GM21717 (cell line): ENCODE results near the gene ZNF423.

Source experiments
- ATAC-seq: cut with Tn5 transposase; IDR thresholded peaks from one replicate; pipeline ENCODE4 v1.9.1; 2021; ENCODE audit warnings: mild to moderate bottlenecking, moderate library complexity; ENCODE audit not compliant: unreplicated experiment

ZNF423 gene

DNA sequence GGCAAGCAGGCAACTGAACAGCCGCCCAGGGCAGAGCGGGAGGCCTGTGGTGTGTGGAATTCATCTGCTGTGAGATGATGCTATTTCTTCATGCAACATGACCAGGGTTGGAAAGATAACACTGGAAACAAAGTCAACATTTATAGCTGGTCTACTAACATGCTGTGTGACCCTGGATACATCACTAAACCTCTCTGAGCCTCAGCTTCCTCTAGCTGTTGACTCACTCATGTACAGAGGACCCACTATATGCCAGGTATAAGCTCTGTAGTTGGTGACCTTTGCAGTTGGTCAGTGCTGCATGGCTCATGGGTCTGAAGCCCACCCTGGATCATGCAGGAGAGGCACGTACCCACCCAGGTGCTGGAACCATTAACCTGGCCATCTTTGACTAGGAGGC lies 180.9 kb downstream of the ZNF423 start:
- ATAC-seq: no peak

GRCh38 chr16:49674351-49674851 lies 181.5 kb downstream of the ZNF423 start:
- no peak for ATAC-seq

- ATAC-seq: no peak
These were observed 182.5 kb downstream of the ZNF423 start for GRCh38 chr16:49673442-49673841.

DNA sequence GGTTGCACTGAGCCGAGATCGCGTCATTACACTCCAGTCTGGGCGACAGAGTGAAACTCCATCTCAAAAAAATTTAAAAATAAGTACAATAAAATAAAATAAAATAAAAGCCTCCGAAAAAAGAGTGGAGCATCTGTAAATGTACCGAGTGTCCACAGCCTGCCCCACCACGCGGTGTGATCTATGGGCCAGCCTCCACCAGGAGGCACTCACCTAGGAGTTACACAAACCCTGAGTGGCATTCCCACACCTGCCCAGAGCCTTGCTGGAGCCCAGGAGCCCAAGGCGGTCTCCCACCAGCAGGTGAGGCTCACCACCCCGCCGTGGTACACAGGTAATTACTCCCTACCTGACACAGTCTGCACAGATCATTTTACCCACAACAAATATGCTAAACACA lies 183.2 kb downstream of the ZNF423 start:
- no peak for ATAC-seq

DNA sequence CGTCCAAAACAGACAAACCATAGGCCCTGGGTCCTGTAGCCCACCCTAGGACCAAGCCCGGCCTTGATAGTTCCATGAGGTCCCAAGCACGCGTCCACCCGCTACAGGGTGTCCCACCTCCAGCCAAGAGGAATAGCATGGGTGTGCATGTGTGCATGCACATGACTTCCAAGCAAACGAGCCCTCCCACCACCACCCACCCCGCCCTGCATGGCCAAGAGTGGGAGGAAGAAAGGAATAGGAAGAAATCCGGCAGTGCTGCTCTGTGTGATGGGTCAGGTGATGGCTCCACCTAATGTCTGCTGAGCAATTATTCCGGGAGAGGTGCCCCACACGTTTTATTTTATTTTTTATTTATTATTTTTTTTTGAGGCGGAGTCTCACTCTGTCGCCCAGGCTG lies 184.6 kb downstream of the ZNF423 start:
- ATAC-seq: no peak

DNA sequence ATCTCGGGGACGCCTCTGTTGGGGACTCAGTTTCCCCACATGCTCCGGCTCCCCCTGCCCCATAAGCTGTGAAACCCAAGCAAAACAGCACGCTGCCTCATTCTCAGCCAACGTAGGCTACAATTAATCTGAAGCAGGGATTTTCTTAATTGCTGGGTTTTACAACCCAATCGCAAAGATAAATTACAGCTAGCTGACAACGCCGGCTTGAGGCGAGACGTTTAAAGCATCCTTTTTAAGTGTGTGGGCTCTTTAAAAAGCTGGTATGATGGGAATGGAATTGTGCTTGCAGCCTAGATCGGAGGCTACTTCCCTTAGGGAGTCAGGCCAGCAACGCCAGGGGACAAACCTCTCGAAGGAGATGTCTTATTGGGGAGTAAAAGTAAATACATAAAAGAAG lies 185.3 kb downstream of the ZNF423 start:
- ATAC-seq: no peak

- ATAC-seq: no peak
These were observed 190.3 kb downstream of the ZNF423 start for GRCh38 chr16:49665482-49666230.

DNA sequence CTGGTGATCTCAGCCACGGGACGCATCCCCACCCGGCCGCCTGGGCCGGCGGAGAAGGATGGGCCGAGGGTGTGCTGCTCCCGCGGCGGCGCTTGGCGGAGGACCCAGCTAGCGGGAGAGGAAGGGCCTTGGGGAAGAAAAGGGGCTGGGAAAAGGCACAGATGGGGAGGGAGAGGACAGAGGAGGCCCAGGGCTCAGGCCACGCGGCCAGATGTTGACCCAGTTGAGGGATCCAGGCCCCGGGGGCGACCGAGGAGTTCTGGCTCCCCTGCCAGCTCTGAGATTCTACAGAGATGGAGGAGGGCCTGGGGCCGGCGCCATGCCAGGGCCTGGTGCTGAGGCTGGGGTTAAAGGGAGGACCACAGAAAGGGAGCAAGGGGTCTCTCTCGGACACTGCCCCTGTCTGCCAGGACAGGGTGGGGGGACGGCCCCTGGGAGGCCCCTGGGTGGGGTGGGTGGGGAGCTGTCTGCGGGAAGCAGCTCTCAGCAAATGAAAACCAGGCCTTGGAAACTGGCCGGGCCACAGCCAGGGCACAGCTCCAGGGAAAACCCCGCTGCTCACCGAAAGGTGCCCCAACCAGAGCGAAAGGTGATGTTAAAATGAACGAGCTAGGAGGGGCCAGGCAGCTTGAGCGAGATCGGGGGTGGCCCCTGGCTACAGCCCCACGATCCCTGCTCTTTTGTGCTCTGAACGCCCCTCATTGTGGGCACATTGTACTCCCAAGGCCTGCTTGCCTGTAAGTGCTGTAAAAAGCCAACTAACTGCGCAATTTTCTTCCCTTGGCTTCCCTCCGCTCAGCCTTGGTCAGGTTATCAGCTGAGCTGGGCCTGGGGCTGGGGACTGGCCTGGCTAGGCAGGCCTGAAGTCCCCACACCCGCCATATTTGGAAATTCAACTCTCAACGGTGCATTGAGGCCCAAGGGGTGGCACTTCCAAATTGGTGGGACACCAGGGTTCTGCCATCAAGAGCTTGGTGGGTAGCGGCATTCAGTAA lies 191.4 kb downstream of the ZNF423 start:
- ATAC-seq: no peak

DNA sequence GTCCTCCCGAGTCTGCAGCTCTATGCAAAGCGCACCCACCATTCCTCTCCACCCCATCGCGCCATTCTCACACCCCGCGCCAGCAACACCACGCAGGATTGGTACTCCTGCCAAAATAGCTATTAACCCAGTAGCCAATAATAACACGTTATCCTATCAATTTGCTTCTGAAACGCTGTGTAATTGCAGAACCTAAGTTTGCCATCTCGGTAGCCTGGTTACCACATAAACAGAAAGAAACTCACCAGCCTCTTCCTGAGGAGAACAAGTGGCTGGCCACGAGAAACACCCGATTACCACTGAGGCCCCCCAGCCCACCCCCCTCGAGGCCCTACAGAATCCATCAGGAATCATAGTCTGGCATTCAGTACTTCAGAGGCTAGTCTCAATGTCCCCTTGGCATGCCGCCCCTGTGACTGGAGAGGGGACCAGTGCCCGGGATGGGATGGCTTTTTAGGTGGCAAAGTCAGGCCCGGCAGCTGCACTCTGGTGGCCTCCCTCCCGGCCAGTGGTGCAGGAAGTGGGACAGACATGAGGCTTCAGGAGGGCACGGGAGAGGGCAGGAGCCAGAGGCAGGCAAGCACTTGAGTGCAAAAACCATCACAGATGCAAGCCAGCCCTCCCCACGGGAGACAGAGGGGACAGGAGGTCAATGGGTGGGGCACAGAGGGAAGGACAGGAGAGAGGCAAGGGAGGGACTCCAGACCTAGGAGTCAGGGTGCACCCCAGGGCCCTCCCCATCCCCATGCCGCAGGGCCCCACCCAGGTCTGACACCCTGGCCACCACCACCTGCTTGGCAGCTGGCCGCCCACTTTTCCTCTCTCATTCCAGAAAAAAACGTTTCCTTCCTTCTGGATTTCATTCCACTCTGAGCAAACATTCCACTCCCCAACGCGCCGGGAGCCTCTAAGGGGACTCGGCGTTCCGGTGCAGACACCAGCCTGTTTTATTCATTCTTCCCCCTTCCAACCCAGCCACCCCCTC lies 192.5 kb downstream of the ZNF423 start:
- ATAC-seq: no peak

DNA sequence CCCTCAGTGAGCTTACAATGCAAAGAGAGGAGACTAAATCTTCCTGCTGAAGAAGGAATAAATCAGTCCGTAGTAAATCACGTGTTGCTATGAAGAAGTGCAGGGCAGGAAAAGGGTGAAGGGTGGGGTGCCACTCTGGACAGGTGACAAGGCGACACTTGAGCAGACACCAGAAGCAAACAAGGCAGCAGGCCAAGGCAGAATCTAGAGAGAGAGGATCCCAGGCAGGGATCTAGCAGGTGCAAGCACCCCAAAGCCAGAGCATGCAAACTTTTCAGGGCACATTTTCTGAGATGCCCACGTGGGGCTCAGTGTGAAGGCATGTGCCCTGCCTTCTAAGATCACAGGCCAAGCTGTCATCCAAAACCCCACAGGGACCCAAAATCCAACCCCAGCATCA lies 193.3 kb downstream of the ZNF423 start:
- no peak for ATAC-seq

DNA sequence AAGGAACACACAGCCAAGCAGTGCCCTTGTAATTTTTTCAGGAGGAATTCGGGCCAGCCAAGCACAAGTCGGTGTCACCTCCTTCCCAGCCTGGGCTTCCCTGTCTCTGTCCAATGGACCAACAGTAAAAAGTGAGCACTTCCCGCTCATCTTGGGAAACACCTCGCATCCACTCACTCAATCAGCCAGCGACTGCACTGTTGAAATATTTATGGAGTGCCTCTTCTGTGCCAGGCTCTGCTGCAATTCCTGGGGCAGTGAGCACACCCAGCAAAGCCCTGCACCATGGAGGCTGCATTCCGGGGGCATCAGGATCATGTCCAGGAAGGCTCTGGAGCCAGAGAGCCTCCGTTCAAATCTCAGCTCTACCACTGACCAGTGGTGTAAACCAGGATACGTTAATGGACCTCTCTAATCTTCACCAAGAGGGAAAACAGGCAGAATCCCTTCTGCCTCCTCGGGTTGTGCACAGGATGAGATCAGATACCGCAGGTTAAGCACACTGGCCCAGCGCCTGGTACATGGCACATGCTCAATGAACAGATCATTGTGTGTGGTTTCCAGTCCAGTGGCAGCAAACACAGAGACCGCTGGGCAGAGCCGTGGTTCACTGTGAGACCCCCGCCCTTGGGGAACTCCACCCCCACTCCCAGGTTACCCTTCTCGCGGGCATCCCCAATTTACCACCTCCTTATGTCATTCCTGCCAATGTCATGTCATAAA lies 194.3 kb downstream of the ZNF423 start:
- no peak for ATAC-seq

- no peak for ATAC-seq
These were observed 195.3 kb downstream of the ZNF423 start for GRCh38 chr16:49660626-49661025.

DNA sequence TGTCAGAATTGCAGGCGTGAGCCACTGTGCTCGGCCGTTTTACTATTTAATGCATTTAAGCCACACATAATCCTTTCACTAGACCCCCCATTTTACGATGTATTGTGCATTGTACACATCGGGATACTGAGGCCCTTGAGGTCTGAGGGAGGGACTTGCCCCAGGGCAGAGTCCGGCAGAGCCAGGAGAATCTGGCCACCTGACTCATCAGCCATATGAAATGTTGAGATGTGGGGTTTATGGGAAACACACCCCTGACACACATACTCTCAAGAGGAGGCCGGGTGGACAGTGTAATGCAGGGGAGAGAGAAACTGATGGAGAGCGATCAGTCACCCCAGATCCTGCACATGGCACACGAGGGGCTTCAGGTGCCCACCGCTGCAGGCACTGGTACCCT lies 196.6 kb downstream of the ZNF423 start:
- ATAC-seq: no peak

DNA sequence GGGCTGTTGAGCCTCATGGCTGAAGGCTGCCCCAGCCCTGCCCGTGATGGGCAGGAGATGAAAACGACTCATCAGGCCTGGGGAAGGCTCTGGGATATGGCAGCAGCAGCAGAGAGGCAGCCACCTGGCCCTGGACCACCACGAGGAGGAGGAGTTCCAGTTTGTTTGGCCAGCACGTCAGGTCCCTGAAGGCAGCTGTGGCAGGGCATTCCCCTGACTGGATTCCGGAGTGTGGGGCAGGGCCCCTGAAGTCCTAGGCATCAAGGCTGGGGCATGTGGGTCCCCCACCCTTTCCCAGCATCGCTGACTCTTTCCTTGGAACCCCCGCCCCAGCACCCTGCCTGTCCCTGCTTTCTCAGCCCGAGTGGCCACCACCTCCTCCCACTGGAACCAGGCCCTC lies 197.4 kb downstream of the ZNF423 start:
- ATAC-seq: no peak

GRCh38 chr16:49657736-49658465 lies 198.0 kb downstream of the ZNF423 start:
- no peak for ATAC-seq

DNA sequence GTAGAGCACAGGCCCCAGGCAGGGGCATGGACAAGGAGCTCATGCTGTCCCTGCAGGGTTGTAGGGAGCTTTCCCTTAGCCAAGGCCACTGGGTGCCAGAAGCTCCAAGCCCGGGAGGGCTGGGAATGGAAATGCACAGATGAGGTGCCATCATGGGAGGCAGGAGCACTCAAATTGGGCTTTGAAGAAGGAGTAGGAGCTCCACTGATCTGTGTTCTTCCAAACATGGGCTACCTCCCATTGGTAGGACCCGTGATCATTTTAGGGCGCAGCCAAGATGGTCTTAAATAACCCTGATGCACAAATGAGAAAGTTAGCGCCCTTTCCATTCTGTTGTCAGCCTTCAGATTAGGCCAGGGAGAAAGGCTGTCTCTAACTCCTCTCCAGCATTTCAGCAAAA lies 201.5 kb downstream of the ZNF423 start:
- ATAC-seq: no peak

DNA sequence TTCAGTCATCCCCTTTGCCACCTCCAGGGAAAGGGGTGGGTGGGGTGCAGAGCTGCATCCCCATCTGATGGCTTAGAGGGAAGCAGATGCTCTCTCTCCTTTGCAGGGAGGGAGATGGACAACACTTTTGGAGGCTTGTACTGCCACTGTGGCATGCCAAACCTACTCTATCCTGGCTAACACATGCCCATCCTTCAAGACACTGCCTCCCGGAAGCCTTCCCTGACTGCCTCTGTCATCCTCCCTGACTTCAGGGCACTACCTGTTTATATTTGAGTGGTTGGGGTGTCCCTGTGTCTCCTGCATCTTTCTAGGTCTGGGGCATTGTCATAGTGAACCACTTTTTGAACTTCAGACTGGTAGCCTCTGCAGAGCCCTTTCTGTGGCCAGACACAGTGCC lies 202.3 kb downstream of the ZNF423 start:
- ATAC-seq: no peak

DNA sequence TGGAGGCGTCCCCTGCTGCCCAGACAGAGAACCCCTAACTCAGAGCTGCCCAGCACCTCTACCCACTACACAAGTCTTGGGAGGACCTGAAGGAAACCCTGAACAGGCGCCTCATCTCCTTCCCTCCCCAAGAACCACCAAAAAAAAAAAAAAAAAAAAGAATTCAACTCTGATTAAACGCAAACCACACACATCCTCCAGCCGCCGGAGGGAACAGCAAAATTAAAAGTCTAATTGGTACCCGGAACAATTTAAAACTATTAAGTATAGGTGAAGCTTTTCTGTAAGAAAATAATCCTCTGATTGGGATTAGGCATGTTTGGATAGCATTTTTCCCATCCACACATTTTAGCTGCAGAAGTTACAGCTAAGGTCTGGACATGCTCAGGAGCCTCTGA lies 202.7 kb downstream of the ZNF423 start:
- ATAC-seq: no peak

DNA sequence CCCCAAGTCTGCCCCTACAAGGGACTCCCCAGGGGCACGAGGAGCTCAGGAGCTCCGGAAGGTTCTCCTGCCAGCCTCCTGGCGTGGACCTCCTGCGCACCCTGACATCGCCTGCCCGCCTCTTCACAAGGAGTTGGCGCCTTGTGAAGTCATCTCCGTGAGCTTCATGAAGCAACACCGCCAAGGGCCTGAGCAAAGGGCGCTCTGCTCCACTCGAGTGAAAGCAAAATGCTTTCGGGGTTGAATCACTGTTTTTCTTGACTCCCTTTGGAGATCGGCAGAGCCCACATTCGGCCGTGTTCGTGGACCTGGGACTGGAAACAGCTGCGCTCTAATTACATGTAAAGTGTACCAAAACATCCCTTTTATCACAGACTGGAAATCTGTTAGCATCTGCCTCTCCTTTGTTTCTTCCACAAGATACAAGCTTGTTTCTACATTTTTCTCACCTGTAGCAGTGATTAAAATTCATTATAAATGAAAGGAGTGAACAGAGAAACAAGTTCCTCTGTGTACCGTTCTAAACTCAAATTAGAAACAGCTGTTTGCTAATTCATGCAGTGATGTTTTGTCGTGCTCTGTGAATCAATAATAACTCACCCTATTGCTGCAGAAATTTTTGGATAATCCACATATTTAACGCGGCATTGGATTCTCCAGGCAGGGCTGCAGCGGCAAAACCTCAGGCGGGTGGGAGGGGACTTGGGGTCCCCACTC lies 203.3 kb downstream of the ZNF423 start:
- no peak for ATAC-seq
